ENCODE measurements around the gene GPR34. TPM values are rescaled to one million over a fixed set of nuclear protein-coding genes. Genes with fewer than 3 reads are reported as not detected.

Gene GPR34
- total and polyA plus RNA-seq, 9 of the 15 experiments (the other 6 are each of a cell fraction or from before 2014, with no cell fraction given) = 0.13 TPM; not detected in 8

DNA sequence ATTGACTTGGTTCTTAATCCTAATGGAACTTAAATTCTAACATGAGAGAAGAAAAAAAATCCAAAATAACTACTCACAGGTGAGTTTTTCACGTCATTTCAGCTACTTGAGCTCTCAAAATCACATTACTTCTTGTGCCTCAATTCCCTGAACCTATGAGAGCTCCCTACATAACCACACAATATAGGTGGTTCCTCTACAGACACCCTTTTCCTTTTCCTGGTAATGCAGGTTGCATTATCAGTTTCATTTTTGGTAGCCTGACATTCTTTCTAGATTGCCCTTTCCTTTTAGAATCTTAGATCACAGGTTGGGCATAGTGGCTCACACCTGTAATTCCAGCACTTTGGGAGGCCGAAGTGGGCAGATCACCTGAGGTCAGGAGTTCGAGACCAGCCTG lies 4.3 kb downstream of the GPR34 start (continued):
- TF ChIP-seq, protein P1, sequence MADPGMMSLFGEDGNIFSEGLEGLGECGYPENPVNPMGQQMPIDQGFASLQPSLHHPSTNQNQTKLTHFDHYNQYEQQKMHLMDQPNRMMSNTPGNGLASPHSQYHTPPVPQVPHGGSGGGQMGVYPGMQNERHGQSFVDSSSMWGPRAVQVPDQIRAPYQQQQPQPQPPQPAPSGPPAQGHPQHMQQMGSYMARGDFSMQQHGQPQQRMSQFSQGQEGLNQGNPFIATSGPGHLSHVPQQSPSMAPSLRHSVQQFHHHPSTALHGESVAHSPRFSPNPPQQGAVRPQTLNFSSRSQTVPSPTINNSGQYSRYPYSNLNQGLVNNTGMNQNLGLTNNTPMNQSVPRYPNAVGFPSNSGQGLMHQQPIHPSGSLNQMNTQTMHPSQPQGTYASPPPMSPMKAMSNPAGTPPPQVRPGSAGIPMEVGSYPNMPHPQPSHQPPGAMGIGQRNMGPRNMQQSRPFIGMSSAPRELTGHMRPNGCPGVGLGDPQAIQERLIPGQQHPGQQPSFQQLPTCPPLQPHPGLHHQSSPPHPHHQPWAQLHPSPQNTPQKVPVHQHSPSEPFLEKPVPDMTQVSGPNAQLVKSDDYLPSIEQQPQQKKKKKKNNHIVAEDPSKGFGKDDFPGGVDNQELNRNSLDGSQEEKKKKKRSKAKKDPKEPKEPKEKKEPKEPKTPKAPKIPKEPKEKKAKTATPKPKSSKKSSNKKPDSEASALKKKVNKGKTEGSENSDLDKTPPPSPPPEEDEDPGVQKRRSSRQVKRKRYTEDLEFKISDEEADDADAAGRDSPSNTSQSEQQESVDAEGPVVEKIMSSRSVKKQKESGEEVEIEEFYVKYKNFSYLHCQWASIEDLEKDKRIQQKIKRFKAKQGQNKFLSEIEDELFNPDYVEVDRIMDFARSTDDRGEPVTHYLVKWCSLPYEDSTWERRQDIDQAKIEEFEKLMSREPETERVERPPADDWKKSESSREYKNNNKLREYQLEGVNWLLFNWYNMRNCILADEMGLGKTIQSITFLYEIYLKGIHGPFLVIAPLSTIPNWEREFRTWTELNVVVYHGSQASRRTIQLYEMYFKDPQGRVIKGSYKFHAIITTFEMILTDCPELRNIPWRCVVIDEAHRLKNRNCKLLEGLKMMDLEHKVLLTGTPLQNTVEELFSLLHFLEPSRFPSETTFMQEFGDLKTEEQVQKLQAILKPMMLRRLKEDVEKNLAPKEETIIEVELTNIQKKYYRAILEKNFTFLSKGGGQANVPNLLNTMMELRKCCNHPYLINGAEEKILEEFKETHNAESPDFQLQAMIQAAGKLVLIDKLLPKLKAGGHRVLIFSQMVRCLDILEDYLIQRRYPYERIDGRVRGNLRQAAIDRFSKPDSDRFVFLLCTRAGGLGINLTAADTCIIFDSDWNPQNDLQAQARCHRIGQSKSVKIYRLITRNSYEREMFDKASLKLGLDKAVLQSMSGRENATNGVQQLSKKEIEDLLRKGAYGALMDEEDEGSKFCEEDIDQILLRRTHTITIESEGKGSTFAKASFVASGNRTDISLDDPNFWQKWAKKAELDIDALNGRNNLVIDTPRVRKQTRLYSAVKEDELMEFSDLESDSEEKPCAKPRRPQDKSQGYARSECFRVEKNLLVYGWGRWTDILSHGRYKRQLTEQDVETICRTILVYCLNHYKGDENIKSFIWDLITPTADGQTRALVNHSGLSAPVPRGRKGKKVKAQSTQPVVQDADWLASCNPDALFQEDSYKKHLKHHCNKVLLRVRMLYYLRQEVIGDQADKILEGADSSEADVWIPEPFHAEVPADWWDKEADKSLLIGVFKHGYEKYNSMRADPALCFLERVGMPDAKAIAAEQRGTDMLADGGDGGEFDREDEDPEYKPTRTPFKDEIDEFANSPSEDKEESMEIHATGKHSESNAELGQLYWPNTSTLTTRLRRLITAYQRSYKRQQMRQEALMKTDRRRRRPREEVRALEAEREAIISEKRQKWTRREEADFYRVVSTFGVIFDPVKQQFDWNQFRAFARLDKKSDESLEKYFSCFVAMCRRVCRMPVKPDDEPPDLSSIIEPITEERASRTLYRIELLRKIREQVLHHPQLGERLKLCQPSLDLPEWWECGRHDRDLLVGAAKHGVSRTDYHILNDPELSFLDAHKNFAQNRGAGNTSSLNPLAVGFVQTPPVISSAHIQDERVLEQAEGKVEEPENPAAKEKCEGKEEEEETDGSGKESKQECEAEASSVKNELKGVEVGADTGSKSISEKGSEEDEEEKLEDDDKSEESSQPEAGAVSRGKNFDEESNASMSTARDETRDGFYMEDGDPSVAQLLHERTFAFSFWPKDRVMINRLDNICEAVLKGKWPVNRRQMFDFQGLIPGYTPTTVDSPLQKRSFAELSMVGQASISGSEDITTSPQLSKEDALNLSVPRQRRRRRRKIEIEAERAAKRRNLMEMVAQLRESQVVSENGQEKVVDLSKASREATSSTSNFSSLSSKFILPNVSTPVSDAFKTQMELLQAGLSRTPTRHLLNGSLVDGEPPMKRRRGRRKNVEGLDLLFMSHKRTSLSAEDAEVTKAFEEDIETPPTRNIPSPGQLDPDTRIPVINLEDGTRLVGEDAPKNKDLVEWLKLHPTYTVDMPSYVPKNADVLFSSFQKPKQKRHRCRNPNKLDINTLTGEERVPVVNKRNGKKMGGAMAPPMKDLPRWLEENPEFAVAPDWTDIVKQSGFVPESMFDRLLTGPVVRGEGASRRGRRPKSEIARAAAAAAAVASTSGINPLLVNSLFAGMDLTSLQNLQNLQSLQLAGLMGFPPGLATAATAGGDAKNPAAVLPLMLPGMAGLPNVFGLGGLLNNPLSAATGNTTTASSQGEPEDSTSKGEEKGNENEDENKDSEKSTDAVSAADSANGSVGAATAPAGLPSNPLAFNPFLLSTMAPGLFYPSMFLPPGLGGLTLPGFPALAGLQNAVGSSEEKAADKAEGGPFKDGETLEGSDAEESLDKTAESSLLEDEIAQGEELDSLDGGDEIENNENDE (IDR thresholded peaks at IDR 0.05; ENCODE audit: low read depth, low read length) = no peak
- TF ChIP-seq, protein P2, sequence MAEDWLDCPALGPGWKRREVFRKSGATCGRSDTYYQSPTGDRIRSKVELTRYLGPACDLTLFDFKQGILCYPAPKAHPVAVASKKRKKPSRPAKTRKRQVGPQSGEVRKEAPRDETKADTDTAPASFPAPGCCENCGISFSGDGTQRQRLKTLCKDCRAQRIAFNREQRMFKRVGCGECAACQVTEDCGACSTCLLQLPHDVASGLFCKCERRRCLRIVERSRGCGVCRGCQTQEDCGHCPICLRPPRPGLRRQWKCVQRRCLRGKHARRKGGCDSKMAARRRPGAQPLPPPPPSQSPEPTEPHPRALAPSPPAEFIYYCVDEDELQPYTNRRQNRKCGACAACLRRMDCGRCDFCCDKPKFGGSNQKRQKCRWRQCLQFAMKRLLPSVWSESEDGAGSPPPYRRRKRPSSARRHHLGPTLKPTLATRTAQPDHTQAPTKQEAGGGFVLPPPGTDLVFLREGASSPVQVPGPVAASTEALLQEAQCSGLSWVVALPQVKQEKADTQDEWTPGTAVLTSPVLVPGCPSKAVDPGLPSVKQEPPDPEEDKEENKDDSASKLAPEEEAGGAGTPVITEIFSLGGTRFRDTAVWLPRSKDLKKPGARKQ (CRISPR knock-in tag; IDR thresholded peaks at IDR 0.05) = no peak

All from K562 (cell line).